ENCODE results near the gene GNG11.
"Not testable (repeated sequence)": the region's sequence is repeated elsewhere in the genome, so short reads cannot be mapped to it uniquely, and the experiment has no call there.

The GNG11 gene

DNA sequence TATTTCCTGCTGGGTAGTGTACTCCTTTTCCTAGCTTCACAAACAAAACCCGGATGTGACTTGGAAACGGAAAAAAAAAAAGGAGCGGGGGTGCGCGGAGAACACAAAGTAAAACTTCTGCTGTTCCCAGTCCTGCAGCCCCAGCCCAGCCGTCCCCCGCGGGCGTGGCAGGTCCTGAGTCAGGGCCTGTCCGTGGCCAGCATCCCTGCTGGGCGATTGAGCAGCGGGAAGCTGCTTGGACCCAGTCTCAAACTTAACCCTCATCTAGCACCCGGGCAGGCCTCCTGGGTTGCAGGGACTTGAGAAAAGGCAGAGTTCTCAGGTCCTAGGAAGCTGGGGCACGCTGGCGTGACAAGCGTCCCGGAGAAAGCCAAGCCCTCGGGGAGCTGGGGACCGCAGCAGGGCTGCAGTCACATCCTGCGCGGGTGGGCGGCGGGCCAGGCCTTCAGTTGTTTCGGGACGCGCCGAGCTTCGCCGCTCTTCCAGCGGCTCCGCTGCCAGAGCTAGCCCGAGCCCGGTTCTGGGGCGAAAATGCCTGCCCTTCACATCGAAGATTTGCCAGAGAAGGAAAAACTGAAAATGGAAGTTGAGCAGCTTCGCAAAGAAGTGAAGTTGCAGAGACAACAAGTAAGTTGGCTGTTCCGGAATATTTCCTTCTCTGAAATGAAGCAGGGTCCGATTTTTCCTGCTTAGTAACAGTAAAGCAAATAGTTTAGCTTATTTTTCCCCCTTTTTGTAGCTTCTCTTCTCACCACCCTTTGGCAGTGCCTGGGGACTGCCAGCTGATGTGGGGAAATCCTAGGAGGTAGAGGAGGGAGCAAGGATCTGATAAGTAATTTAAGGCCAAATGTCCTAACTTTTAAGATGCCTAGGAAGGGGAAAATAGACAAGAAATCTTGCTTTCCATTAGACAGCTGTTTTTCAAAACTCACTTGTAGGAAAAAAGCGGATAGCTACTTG, at the start of gene GNG11:
GNG11 (plus strand) TSS at position 129 of the 960 bp plus-strand sequence; CDS start at position 532, 403 bp downstream.
- DNase-seq = peak; percentile 54

DNA sequence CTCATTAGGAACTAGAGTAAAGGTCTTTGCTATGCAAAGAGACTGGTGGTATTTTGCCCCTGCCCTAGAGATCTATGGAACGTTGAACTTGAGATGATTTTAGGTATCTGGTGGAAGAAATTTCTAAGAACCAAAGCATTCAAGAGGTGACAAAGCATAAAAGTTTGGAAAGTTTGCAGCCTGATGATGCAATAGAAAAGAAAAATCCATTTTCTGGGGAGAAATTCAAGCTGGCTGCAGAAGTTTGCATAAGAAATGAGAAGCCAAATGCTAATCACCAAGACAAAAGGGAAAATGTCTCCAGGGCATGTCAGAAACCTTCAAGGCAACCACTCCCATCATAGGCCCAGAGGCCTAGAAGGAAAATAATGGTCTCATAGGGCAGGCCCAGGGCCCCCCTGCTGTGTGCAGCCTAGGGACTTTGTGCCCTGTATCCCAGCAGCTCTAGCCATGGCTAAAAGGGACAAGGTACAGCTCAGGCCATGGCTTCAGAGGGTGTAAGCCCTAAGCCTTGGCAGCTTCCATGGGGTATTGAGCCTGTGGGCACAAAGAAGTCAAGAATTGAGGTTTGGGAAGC, 47.4 kb upstream of the GNG11 start:
- DNase-seq = no peak

DNA sequence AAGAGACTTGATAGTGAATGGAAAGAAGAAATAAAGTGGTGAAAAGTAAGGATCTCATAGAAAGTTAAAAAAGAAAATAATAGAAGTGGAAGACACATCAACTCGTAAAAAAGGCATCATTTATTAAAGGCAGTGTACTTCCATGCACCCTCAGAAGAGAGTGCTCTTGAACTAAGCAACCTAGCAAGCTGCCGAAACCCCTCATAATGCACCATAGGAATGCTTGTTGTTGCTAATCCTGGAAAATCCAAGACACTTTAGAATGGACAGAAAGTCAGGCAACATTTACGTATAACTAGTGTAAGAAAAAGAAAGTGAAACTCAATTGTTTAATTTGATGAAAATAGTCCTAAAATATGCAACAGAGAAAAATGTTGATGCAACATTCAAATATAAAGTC, 43.8 kb upstream of the GNG11 start:
- no peak for DNase-seq

DNA sequence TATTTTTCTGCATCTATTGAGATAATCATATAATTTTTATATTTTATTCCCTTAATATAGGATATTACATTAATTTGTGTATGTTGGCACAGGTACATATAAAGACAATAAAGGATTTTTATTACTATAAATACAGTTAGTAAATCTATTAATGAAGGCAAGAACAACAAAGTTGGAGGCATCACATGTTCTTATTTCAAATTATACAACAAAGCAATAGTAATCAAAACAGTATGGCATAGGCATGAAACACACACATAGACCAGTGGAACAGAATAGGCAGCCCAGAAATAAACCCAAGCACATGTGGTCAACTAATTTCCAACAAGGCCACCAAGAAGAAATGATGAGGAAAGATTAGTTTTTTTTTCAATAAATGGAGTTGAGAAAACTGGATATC, 42.2 kb upstream of the GNG11 start:
- no peak for DNase-seq

DNA sequence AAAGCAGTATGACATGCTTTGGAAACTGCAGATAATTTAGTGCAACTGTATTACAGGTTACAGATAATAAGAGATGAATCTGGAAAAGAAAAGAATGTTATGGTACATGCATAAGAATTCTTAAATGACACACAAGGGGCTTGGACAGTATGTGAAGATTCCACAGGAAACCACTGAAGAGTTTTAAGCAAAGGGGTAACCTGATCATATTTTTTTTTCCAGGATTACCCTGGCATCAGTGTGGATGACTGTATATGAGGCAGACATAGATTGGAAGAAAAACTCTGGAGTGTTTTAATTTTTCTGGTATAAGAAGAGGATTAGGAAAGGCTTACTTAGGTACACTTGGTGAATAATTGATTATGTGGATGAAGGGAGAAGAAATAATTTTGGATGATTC, 39.1 kb upstream of the GNG11 start:
- no peak for DNase-seq

DNA sequence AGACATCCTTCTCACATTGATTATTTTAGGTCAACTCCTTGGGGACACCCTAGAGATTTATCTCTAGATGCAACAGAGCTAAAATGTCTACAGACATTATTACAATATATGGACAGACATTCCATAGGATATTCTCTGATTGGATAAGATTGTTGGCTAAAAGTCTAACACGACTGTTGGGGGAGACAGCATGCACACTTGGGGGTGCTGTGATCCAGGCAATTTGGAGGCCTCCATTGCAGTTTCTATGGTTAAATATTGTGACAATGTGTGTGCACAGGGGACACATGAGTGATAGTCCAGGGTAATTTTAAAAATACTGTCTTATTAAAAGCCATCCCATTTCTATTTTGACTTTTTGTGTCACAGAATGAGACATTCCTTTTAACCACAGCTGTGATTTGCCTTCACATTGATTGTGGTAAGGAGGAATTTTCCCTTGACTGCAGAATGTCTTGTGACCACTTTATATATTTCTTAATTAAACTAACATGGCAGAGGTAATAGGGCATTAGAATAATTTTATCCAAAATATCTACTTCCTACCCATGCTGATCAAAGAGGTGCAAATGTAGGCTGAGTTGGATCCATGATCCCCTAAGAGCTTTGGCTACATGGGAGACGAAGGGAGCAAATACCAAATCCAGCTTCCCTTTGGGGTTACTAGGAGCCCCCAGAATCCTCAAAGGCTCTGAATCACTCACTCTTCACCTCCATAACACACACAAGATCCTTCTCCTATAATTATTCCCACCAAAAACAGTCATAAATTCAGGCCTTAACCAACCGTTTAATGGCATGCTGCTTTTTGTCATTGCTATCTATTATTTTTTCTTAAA, 38.2 kb upstream of the GNG11 start:
- DNase-seq = no peak

DNA sequence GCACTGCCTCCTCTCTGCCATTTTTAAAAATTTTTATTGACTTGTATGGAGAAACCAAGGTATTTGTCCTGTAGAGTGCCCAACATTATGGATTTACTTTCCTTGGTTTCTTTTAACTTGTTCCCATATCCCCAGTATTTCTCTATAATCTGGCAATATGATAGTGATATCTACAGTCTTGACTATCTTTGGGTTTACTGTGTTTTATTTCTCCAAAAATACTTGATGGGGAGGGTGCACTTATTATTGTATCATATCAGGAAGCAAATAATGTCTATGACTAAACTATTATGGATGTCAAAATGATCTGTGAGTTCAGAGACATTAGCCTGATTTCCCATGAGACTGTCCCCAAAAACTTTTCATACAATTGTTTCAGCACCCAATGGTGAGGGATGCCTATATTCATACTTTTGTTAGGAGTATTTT, 37.6 kb upstream of the GNG11 start:
- DNase-seq = no peak

DNA sequence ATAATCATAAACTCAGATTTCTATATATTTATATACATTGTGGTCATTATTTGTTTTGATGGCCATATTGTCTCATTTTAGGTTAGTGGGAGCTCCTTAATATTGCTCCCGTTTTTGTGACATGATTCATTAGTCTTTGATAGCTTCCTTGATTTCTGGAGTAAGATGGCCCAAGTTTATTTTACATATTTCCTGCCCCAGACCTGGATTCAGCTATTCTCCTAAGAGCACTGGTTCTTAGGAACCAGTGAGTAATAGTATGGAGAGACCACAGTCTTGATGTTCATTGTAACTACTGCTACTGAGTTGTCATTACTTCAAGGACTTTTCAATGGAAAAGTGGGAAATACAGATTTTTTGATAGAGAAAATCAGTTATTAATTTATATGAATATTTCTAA, 37.0 kb upstream of the GNG11 start:
- DNase-seq = no peak

DNA sequence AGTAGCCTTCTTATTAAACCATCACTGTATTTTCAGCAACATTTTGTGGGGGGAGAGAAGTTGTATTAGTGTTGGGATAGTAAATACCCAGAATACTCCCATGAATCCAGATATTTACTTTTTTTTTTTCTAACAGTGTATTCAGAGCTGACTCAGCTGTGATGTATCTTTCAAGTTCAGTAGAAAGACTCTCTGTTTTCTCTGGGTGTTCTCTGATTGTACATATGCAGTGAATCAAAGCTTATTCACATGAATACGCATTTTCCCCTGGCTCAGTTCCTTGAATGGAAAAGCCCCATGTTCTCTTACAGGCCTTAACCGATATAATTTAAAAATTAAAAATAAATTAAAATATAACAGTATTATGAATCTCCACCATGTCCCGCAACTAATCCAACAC, 32.3 kb upstream of the GNG11 start:
- no peak for DNase-seq

DNA sequence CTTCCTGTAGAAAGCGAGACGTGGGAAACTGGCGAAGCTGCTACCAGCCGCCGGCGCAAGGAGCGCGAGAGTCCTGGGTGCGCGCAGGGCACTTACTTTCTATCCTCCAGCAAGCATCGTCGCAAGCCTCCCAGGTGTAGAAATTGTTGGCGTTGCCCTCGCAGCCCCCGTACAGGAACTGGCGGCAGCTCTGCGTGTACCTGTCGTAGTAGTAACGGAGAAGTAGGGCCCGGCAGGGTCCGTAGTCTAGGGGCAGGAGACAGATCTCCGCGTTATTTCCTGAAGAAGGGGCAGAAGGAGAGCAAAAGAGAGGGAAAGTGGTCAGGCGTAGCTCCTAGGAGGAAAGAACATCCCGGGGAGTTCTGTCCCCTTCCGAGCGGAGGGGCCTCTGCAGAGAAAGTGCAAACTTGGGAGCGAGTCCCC, 31.5 kb upstream of the GNG11 start:
- no peak for DNase-seq

DNA sequence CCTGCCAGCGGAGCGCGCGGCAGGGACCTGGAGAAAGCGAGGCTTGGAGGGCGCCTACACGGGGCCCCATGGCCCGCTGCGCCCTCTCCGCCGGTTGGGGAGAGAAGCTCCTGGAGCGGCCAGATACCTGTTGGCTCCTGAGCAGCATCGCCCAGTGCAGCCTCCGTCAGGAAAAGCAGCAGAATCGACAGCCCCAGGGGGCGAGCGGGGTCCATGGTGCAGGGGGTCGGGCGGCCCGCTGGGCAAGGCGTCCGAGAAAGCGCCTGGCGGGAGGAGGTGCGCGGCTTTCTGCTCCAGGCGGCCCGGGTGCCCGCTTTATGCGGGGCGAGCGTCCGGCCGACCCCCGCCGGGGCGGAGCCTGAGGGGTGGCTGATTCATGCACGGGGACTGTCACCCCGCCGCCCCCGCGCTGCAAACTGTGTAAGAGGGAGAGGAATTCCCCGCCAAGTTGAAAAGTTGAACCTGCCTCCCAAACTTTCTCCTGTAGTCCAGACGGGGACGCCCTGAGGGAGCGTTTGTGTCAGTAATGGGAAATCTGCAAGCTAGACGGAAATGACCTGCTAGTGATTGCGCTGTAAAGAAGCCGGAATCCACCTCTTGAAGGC, 31.0 kb upstream of the GNG11 start, which contains the start of gene TFPI2:
TFPI2 (minus strand) TSS at position 290 of the 605 bp plus-strand sequence; CDS start at position 215, 75 bp downstream.
- no peak for DNase-seq

DNA sequence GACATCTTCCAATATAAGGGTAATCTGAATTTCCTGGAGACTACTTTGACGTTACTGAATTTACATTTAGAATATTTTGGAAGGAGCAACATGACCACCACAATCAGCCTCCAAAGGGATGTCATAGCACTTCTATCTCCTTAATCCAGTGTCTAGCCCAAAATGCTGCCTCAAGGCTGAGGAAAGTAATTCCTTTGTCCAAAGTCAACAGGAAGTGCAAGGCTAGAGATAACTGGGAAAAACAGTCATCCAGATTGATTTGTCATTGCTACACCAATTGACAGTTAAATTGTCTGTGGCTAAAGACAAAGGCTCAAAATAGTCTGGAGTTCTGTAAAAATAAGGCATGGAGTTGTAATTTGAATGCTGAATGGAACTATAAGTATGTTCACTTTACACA, 27.1 kb upstream of the GNG11 start:
- no peak for DNase-seq

DNA sequence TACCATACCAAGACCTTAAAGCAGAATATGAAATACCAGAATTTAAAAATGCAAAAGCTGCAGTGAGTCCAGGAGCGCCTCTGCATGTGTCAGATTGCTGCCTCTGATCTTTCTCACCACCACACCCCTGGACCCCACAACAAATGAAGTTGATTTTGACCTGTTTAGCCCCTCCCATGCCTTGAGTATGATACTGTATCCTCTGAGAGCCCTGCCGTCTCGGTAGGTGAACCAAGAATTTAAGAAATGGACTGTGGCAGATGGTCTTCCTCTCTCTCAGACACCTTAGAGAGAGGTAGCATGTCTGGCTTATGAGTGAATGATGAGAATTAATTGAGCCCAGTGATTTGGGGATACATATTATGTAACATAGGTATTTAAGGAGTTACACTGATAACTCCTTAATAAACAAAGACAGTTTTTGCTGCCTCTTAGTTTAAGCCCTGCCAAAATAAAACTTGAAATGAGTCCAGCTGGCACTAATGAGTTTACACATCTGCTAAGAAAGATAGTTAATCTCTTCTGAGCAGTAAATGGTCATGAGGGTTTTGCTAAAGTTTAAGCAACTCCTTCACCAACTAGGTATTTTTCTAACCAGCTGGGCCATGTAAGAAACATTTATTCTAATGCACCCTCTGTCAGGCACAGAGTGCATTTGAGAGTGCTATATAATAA, 26.4 kb upstream of the GNG11 start:
- DNase-seq = no peak

DNA sequence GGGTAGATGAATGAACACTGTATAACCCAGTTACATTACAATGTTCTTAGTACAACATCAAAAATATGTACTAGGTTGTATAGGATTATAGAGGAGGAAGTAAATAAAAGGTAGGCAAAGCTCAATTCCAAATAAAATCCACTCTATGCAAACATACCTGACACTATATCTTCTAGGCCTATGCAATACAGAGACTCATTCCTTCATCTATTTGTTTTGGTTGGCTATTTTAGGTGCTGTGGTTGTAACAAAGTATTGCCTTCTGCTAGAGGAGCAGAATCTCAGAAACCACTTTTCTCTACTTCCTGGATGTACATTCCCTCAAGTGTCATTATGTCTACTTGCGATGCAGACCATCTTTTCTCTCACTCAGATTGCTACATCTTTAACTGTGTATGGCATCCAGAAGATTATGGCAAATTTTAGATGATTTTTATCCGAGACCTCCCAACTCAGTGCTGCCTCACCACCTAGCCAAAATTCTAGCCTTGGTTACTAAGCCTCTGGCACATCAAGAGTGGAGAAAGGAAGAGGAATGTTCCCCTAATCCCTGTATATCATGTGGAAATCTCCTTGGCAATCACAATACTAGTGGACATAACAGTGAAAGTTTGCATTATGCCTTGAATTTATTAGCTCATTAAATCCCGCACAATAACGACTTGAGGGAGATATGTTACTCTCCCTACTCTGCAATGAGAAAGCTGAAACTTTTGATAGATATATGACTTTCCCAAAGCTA, 25.5 kb upstream of the GNG11 start:
- DNase-seq = no peak

DNA sequence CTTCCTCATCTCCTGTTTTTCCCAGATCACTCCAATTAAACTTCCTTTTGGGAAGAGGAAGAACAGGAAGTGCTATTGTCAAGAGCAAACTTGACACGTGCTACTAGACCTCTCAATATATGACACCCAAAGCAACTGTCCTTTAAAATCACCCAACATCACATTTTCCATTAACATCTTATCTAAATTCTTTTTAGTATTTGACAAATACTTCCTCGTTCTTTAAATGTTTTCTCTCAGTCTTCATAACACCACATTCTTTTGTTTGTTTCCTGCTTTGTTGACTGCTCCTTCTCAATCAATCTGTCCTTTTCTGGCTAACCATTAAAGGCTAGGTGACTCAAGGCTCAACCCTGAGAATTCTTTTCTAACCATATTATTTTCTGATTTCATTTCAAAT, 23.9 kb upstream of the GNG11 start:
- DNase-seq = no peak

DNA sequence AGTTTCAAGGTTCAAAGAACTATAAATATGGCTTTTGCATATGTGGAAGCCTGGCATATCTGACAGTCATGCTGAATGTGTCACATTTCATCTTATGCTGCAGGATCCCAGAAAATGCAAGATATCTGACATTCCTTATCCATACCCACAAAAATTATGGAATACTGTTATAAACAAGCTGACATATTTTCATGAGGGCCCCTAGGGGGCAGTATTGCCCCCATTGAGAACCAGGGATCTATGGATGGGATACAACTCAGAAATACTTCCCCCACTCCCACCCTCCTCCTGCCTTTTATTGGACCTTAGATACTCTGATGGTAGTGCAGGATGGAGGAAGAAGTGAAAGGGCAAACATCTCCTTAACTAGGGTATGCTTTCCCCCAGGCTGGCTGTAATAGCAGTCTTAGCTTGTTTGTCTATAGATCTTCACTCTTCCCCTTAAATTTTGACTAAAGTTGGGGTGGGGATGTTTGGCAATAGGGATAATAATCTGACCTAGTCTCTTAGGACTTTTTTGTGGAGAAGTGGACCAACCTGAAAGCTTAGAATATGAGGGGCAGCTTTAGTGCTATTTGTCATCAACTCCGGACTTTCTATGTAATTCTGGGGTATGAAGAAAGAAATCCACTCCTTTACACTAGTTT, 18.6 kb upstream of the GNG11 start:
- peak; percentile 31 for DNase-seq

DNA sequence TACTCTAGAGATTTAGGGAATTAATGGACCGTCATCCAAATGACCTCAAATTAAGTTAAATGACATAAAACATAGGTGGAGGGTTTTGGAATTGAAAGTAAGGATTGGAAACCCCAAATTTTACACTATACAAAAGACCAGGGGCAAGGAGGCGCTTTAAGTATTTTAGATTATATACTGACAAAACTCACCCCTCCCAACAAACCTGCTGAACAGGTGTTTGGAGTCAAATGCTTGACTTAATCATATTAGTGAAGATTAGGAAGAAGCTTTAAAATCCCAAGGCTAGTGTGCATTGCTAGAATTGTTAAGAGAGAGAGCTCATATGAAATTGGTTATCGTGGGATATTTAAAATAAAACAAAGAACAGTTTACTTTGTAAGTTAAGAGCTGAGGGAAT, 15.3 kb upstream of the GNG11 start, which contains the start of gene GNGT1:
GNGT1 (plus strand) TSS at position 301 of the 400 bp plus-strand sequence. CDS start 180 bp downstream, outside the sequence.
- no peak for DNase-seq

DNA sequence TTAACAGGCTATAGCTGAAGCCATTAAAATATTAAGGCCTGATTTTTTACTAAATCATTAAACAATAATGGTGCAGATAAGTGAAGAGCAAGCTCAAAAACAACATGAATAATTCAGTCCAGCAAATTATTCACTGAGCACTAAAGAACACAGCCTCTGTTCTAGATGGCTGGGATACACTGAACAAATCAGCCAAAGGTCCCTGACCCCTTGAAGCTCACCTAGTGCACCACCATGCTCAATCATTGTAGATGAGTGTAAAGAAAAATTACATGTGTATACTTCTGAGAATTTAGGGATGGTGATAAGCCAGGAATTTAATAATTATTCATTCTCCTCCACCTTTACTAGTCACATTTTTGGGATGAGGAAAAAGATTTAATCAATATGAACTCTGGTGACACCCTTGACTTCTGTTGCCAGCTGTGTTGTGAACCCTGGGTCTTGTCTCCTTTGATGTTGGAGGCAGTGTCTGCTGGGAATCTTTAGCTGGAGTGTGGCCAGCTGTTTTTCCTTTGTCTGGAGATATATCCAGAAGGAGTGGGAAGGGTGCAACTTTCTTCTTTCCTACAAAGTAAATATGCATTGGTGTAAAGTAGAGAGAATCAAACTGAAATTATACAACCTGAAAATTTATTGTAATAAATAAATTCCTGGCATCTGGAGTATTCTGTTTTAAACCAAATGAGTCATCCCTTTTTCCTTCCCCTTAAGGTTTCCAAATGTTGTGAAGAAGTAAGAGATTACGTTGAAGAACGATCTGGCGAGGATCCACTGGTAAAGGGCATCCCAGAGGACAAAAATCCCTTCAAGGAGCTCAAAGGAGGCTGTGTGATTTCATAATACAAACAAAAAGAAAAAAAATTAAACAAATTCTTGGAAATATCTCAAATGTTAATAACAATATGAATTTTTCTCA, 11.2 kb upstream of the GNG11 start:
- no peak for DNase-seq

DNA sequence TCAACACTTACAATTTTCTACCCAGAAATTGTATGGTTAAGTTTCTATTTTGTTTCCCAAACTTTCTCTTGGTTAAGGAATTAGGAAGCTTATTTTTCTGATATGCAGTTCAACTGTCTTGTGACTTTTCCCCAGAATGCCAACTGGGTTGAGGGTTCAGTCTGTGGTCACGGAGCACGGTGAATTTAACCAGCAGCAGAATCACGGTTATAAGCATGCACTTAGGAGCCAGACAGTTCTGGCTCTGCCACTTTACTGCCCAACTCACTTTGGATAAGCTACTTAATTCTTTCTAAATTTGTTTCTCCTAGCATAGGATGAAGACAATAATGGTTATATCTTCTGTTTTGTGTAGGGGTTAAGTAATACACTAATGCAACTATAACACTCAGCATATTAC, 10.3 kb upstream of the GNG11 start:
- DNase-seq = not testable (repeated sequence)

DNA sequence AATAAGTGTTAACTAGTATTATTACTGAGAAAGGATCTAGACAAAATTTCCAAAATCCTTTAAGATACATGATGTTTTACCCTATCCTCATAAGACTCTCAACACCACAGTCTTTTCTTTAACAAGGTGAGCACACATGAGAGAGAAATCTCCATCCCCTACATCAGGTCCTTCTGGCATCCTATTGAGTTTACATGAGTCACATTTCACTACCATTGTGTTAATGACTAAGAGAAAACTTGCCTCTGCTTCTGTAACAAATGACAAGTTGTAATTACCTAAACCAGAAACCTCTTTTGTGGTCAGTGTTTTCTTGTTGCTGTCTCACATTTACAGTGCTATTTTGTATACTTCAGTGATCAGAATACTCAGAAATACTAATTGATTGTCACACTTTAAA, 9.9 kb upstream of the GNG11 start:
- not testable (repeated sequence) for DNase-seq
